Suppressor macrophage treated with lipopolysaccharide for 4 hours (primary cell): ENCODE results near the gene UFL1.

Experiments used
- DNase-seq: peaks from one replicate; pipeline ENCODE4 v3.0.0-alpha.2; 2020

Gene UFL1

DNA sequence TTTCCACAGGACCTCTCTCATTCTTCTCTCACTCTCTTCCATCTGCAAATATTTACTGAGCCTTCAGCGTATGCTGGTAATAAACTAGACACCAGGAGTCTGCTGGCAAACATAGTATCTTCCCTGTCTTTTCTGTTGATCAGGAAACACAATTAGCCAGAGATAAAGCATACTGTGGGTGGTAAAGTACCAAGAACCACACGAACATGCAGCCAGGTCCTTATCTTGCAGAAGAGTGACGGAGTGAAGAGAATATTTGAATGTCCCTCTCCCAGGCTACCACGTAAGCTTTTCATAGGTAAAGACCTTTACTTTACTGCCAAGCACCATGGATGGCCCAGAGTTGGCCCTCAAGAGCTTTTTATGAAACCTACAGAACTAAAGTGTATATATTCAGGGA, 54.6 kb downstream of the UFL1 start:
- DNase-seq, result no peak

DNA sequence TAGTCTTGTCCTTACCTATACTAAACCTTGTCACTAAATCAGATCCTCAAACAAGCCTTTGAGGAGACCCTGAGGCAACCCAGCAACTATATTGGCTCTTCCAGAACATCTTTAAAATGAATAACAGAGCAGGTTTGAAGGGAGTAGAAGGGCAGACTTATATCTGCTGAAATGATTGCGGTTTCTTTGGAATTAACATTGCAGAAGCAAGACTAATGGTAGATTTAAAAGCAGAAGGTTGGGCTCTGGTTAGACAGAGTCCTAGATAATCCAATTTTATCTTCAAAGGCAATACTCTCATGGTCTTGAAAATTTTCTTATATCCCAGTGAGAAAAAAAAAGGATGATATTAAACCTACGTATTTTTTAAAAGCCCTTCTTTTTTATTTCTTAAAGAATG, 60.4 kb downstream of the UFL1 start:
- DNase-seq, result no peak

DNA sequence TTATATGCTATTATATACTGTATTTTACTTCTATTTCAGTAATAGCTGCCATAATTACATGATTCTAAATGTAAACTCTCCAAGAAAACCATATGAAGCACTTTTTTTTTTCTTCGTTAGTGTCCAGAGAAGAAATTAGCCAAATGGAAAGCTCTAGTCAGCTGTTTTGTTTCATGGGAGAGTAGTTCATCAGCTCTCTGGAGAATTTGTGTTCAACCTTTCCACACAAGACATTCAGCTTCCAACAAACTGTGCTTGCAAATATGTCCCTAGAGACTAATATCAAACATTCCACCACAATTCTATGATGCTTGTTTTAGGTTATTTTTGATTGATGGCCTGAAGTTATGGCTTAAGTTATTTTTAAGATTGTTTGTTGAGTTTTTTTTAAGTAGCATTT, 60.8 kb downstream of the UFL1 start:
- DNase-seq, result no peak

DNA sequence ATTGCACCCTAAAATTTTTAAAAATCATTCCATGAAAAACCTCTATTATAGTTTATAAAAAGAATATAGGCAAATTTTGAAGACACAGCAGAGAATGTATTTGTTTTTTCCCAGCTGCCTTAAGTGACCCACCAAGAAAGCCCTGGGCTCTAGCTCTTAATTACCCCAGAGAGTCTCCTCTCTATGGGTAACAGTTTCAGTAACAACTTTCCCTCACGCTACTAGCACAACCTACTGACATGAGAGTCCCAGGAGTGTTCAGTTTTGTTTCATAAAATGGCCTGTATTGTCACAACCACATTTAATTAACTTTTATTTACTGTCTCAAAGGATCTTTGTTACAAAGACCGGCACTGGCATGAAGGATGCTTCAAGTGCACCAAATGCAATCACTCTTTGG, 82.8 kb downstream of the UFL1 start:
- DNase-seq, result no peak
